Body of pancreas (tissue), 4 donors: ENCODE measurements around the gene IL1R2.

Experiments
- POLR2A ChIP-seq, 3 donors: fragments of 450-650 bp; IDR thresholded peaks; one replicate each; pipeline ENCODE4 v1.6.1; 2016; ENCODE audit warnings: antibody characterized with exemption in 3 of 3, mild to moderate bottlenecking in 2 of 3
- TF ChIP-seq, protein P1 (sequence below), 7 experiments: fragments of 450-650 bp in 4 of 7; fragments of 200-600 bp in 3 of 7; sonication (generic) in 3 of 7; IDR thresholded peaks; one replicate each; pipeline ENCODE4 v1.5.1; 2016 to 2019; ENCODE audit warnings: antibody characterized with exemption in 7 of 7

DNA sequence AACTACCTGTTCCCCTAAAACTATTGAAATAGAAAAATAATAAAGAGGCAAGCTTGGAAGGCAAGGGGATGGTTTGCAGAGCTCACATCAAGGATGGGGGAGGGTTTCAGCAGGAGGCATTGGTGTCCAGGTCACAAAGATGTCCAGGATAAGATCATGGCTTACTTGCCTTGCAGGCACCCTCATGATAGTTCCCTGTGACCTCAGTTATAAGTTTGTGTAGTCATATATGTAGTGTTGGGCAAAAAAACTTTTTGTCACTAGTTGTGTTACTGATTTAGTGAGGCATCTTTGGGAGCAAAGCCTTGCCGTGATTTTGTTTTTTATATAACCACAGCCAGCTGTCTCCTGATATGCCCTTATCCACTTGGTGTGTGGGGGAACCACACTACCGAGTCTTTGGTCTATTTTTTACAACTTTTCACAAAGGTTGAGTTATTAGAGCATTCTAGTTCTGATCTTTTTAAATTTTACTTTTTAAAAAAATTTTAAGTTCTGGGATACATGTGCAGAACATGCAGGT lies 53.3 kb downstream of the IL1R2 start:
- TF ChIP-seq, protein P1, sequence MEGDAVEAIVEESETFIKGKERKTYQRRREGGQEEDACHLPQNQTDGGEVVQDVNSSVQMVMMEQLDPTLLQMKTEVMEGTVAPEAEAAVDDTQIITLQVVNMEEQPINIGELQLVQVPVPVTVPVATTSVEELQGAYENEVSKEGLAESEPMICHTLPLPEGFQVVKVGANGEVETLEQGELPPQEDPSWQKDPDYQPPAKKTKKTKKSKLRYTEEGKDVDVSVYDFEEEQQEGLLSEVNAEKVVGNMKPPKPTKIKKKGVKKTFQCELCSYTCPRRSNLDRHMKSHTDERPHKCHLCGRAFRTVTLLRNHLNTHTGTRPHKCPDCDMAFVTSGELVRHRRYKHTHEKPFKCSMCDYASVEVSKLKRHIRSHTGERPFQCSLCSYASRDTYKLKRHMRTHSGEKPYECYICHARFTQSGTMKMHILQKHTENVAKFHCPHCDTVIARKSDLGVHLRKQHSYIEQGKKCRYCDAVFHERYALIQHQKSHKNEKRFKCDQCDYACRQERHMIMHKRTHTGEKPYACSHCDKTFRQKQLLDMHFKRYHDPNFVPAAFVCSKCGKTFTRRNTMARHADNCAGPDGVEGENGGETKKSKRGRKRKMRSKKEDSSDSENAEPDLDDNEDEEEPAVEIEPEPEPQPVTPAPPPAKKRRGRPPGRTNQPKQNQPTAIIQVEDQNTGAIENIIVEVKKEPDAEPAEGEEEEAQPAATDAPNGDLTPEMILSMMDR (IDR thresholded peaks at IDR 0.05) = no peak
- no peak for TF ChIP-seq POLR2A (IDR thresholded peaks at IDR 0.05)
